Stimulated activated CD4-positive, alpha-beta T cell treated with anti-CD3 and anti-CD28 coated beads, Interleukin-15, amount 100 ng/mL, for 48 hours (primary cell): ENCODE measurements around the gene NPIPB4.
"Not testable (repeated sequence)": the region's sequence is repeated elsewhere in the genome, so short reads cannot be mapped to it uniquely, and the experiment has no call there.

Source experiments
- DNase-seq, 2 donors: peaks; one replicate each; pipeline ENCODE4 v3.0.0-alpha.2; 2020; ENCODE audit warnings: low read depth in 2 of 2

NPIPB4 gene

GRCh38 chr16:21857656-21858055 is at the start of gene NPIPB4:
Gene NPIPB4 (minus strand): TSS chr16:21857756. CDS start chr16:21857378, 378 bp downstream.
- not testable (repeated sequence) for DNase-seq

- DNase-seq = not testable (repeated sequence)
Observed at GRCh38 chr16:21898998-21899397, 41.4 kb upstream of the NPIPB4 start.

- peak in 1 of 2 donors; percentile 15 for DNase-seq
Observed at GRCh38 chr16:21881988-21882387, 24.4 kb upstream of the NPIPB4 start.

GRCh38 chr16:21837186-21837585 is 20.4 kb downstream of the NPIPB4 start:
- DNase-seq = not testable (repeated sequence)

GRCh38 chr16:21836334-21836733 is 21.2 kb downstream of the NPIPB4 start:
- DNase-seq = not testable (repeated sequence)

GRCh38 chr16:21835747-21836146 is 21.8 kb downstream of the NPIPB4 start:
- not testable (repeated sequence) for DNase-seq

GRCh38 chr16:21834211-21834610 is 23.3 kb downstream of the NPIPB4 start:
- DNase-seq = not testable (repeated sequence)

- DNase-seq = not testable (repeated sequence)
Observed at GRCh38 chr16:21829929-21830328, 27.6 kb downstream of the NPIPB4 start.

GRCh38 chr16:21826067-21826706 is 31.4 kb downstream of the NPIPB4 start:
- DNase-seq = not testable (repeated sequence)

GRCh38 chr16:21825526-21825925 is 32.0 kb downstream of the NPIPB4 start:
- not testable (repeated sequence) for DNase-seq

- DNase-seq = not testable (repeated sequence)
Observed at GRCh38 chr16:21823258-21823657, 34.3 kb downstream of the NPIPB4 start.

- DNase-seq = not testable (repeated sequence)
Observed at GRCh38 chr16:21820908-21821465, 36.6 kb downstream of the NPIPB4 start.

- DNase-seq = peak; percentile 58 to 64
Observed at GRCh38 chr16:21820028-21820907, 37.3 kb downstream of the NPIPB4 start.

- not testable (repeated sequence) for DNase-seq
Observed at GRCh38 chr16:21819617-21820016, 37.9 kb downstream of the NPIPB4 start.

- not testable (repeated sequence) for DNase-seq
Observed at GRCh38 chr16:21817012-21817411, 40.5 kb downstream of the NPIPB4 start.

- DNase-seq = not testable (repeated sequence)
Observed at GRCh38 chr16:21815694-21816093, 41.9 kb downstream of the NPIPB4 start.

- not testable (repeated sequence) for DNase-seq
Observed at GRCh38 chr16:21802375-21802663, 55.2 kb downstream of the NPIPB4 start.

GRCh38 chr16:21801538-21802374 is 55.8 kb downstream of the NPIPB4 start:
- DNase-seq = not testable (repeated sequence)

- not testable (repeated sequence) for DNase-seq
Observed at GRCh38 chr16:21798601-21799000, 59.0 kb downstream of the NPIPB4 start.

GRCh38 chr16:21793310-21793709 is 64.2 kb downstream of the NPIPB4 start:
- not testable (repeated sequence) for DNase-seq

GRCh38 chr16:21790506-21790905 is 67.0 kb downstream of the NPIPB4 start:
- DNase-seq = not testable (repeated sequence)
